HL-60 (cell line): ENCODE data around the gene NRP1.

Experiments
- DNase-seq, 2 experiments: peaks; one replicate each; pipeline ENCODE4 v3.0.0-alpha.2; 2010 to 2020; ENCODE audit warnings: low read depth in 1 of 2, low spot score in 1 of 2
- H3K27ac ChIP-seq: fragments of 250-450 bp; sonication (Bioruptor Pico); replicated peaks from 2 replicates; pipeline ENCODE4 v1.5.1; 2020; ENCODE audit warnings: mild to moderate bottlenecking, moderate library complexity
- H3K27me3 ChIP-seq: fragments of 250-450 bp; sonication (Bioruptor Pico); 2 replicates; pipeline ENCODE4 v1.5.1; 2021; ENCODE audit warnings: mild to moderate bottlenecking, moderate library complexity; ENCODE audit not compliant: insufficient read depth, poor library complexity, severe bottlenecking
- H3K4me3 ChIP-seq: replicated peaks from 2 replicates; pipeline ENCODE4 v1.5.1; 2011; ENCODE audit warnings: mild to moderate bottlenecking, control low read depth, low read length; ENCODE audit not compliant: insufficient read depth
- CTCF ChIP-seq: IDR thresholded peaks from one replicate; pipeline ENCODE4 v1.5.1; 2011; ENCODE audit warnings: low read length, control low read depth, inconsistent platforms; ENCODE audit not compliant: insufficient read depth
- GABPA ChIP-seq: IDR thresholded peaks from 2 replicates; pipeline ENCODE4 v1.6.1; 2012; ENCODE audit warnings: low read depth
- POLR2AphosphoS5 ChIP-seq: IDR thresholded peaks from 2 replicates; pipeline ENCODE4 v1.6.1; 2012; ENCODE audit warnings: low read depth
- REST ChIP-seq: IDR thresholded peaks from 2 replicates; pipeline ENCODE4 v1.6.1; 2012; ENCODE audit warnings: low read depth; ENCODE audit not compliant: insufficient replicate concordance
- SPI1 ChIP-seq: IDR thresholded peaks from 2 replicates; pipeline ENCODE4 v1.6.1; 2012; ENCODE audit warnings: low read depth, mild to moderate bottlenecking, borderline replicate concordance

The NRP1 gene

GRCh38 chr10:33165911-33166310 is 168.6 kb downstream of the NRP1 start:
- DNase-seq: no peak
- Histone ChIP-seq H3K4me3 (no peak overlapping the region), H3K27ac (no peak overlapping the region), H3K27me3 (no peaks in the 10 kb centered on the region)
- TF ChIP-seq REST: no peak
- TF ChIP-seq POLR2AphosphoS5: no peak
- TF ChIP-seq CTCF: no peak
- TF ChIP-seq GABPA: no peak
- no peak for TF ChIP-seq SPI1

- H3K4me3 ChIP-seq: no peak overlapping the region
- TF ChIP-seq REST (no peak), CTCF (no peak), SPI1 (no peak), GABPA (no peak), POLR2AphosphoS5 (no peak)
- DNase-seq: no peak
- H3K27me3 ChIP-seq: no peaks in the 10 kb centered on the region
- H3K27ac ChIP-seq: no peak overlapping the region
Measured at GRCh38 chr10:33164060-33164709, 170.3 kb downstream of the NRP1 start.

GRCh38 chr10:33162248-33162575 is 172.3 kb downstream of the NRP1 start:
- TF ChIP-seq REST: no peak
- no peak for TF ChIP-seq SPI1
- TF ChIP-seq CTCF: no peak
- TF ChIP-seq GABPA: no peak
- no peak for TF ChIP-seq POLR2AphosphoS5
- H3K4me3 ChIP-seq: no peak overlapping the region
- H3K27me3 ChIP-seq: no peaks in the 10 kb centered on the region
- H3K27ac ChIP-seq: no peak overlapping the region
- no peak for DNase-seq
